ENCODE measurements around the gene SCMH1.

GRCh38 chr1:41003640-41004220, 238.4 kb downstream of the SCMH1 start:
- no peak for TF ChIP-seq EP300 (IDR thresholded peaks at IDR 0.05)
- peak in 3 of 4 experiments; percentile 55 to 67 (median 58) for TF ChIP-seq CTCF (IDR thresholded peaks at IDR 0.05)
- no peak for TF ChIP-seq POLR2A (IDR thresholded peaks at IDR 0.05)

Data from gastroesophageal sphincter (tissue), 3 donors.